OCI-LY3 (cell line): ENCODE measurements around the gene CCDC177.

Experiments used
- H2AFZ ChIP-seq: fragments of 200-600, 300-600 bp; shearing (Covaris generic); 2 replicates; pipeline ENCODE4 v1.6.0; 2014; ENCODE audit warnings: antibody characterized with exemption, low read depth, low read length
- H3K27ac ChIP-seq: fragments of 200-600, 300-600 bp; sonication (generic); 2 replicates; pipeline ENCODE4 v1.5.1; 2014; ENCODE audit warnings: mild to moderate bottlenecking, low read length, moderate library complexity, mixed read lengths
- H3K27me3 ChIP-seq: fragments of 200-600, 300-600 bp; sonication (generic); 2 replicates; pipeline ENCODE4 v1.6.1; 2014; ENCODE audit warnings: low read depth, low read length, mixed read lengths
- H3K36me3 ChIP-seq: fragments of 200-600, 300-600 bp; sonication (generic); replicated peaks from 2 replicates; pipeline ENCODE3; 2014; ENCODE audit warnings: low read depth, low read length, mixed read lengths
- H3K4me1 ChIP-seq: fragments of 300-600, 200-600 bp; sonication (generic); 2 replicates; pipeline ENCODE4 v1.6.1; 2014; ENCODE audit warnings: low read length, mixed read lengths
- H3K4me2 ChIP-seq: fragments of 200-600, 300-600 bp; sonication (generic); 2 replicates; pipeline ENCODE4 v1.6.1; 2014; ENCODE audit warnings: low read length, mixed read lengths
- H3K4me3 ChIP-seq: fragments of 300-600, 200-600 bp; sonication (generic); 2 replicates; pipeline ENCODE4 v1.5.1; 2014; ENCODE audit warnings: antibody characterized with exemption, mild to moderate bottlenecking, low read length, moderate library complexity
- H3K79me2 ChIP-seq: fragments of 300-600, 200-600 bp; shearing (Covaris generic); 2 replicates; pipeline ENCODE4 v1.6.1; 2014; ENCODE audit warnings: mild to moderate bottlenecking, low read length, mixed read lengths
- H3K9ac ChIP-seq: fragments of 300-600, 200-600 bp; shearing (Covaris generic); 2 replicates; pipeline ENCODE4 v1.6.0; 2014; ENCODE audit warnings: mild to moderate bottlenecking, low read length, moderate library complexity
- H3K9me3 ChIP-seq: fragments of 200-600, 300-600 bp; shearing (Covaris generic); 2 replicates; pipeline ENCODE4 v1.6.1; 2014; ENCODE audit warnings: low read length, mixed read lengths; ENCODE audit not compliant: insufficient read depth
- H4K20me1 ChIP-seq: fragments of 200-600, 300-600 bp; sonication (generic); 2 replicates; pipeline ENCODE4 v1.6.1; 2016; ENCODE audit warnings: low read length, mixed read lengths; ENCODE audit not compliant: insufficient read depth
- EZH2phosphoT487 ChIP-seq: fragments of 200-600 bp; shearing (Covaris generic); IDR thresholded peaks from 2 replicates; pipeline ENCODE4 v1.6.1; 2018; ENCODE audit warnings: antibody characterized with exemption, mixed run types, low read depth
- TF ChIP-seq, protein P1 (sequence below): fragments of 200-600, 300-600 bp; sonication (generic); IDR thresholded peaks from 2 replicates; pipeline ENCODE4 v1.5.1; 2014; ENCODE audit warnings: antibody characterized with exemption, low read length, low read depth

Gene CCDC177

DNA sequence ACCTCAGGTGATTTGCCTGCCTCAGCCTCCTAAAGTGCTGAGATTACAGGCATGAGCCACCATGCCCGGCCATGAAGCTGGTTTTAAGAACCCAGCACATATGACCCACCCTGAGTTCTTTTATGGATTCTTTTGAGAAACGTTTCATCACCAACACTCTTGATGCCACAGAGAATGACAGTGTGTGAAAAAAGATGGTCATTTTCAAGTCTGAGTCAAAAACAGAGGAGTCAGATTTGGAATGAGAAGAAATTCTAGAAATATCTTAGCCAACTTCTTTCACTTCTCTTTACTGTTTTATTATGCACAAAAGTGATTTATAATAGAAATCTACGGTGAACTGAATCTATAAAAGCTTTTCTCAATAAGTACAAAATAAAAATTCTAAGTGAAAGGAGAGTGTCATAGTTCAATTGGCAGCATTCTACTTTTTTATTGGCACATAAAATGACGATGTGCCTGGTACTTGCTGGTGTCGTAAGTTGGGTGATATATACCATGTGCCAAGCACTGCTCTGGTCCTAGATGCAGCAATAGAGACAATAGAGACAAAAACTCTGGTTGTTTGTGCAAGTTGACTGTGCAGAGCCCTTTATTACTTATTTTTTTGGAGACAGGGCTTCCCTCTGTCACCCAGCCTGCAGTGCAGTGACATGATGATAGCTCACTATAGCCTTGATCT is 33.9 kb downstream of the CCDC177 start:
- no peak overlapping the region for H2AFZ ChIP-seq
- H3K27ac ChIP-seq, result no peak overlapping the region
- TF ChIP-seq, protein P1, sequence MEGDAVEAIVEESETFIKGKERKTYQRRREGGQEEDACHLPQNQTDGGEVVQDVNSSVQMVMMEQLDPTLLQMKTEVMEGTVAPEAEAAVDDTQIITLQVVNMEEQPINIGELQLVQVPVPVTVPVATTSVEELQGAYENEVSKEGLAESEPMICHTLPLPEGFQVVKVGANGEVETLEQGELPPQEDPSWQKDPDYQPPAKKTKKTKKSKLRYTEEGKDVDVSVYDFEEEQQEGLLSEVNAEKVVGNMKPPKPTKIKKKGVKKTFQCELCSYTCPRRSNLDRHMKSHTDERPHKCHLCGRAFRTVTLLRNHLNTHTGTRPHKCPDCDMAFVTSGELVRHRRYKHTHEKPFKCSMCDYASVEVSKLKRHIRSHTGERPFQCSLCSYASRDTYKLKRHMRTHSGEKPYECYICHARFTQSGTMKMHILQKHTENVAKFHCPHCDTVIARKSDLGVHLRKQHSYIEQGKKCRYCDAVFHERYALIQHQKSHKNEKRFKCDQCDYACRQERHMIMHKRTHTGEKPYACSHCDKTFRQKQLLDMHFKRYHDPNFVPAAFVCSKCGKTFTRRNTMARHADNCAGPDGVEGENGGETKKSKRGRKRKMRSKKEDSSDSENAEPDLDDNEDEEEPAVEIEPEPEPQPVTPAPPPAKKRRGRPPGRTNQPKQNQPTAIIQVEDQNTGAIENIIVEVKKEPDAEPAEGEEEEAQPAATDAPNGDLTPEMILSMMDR, result no peak
- TF ChIP-seq EZH2phosphoT487, result no peak
- no peak overlapping the region for H3K9ac ChIP-seq
- no peaks in the 10 kb centered on the region for H3K9me3 ChIP-seq
- no peaks in the 10 kb centered on the region for H3K79me2 ChIP-seq
- 0 out of 2 replicates have a peak overlapping the region, but pooled peaks have one; percentile 14 for H3K4me3 ChIP-seq
- no peaks in the 10 kb centered on the region for H3K36me3 ChIP-seq
- peaks cover 32% of the 10 kb centered on the region for H3K27me3 ChIP-seq
- H4K20me1 ChIP-seq, result no peaks in the 10 kb centered on the region
- peak overlapping the region; percentile 44 for H3K4me2 ChIP-seq
- peaks cover 19% of the 10 kb centered on the region for H3K4me1 ChIP-seq

DNA sequence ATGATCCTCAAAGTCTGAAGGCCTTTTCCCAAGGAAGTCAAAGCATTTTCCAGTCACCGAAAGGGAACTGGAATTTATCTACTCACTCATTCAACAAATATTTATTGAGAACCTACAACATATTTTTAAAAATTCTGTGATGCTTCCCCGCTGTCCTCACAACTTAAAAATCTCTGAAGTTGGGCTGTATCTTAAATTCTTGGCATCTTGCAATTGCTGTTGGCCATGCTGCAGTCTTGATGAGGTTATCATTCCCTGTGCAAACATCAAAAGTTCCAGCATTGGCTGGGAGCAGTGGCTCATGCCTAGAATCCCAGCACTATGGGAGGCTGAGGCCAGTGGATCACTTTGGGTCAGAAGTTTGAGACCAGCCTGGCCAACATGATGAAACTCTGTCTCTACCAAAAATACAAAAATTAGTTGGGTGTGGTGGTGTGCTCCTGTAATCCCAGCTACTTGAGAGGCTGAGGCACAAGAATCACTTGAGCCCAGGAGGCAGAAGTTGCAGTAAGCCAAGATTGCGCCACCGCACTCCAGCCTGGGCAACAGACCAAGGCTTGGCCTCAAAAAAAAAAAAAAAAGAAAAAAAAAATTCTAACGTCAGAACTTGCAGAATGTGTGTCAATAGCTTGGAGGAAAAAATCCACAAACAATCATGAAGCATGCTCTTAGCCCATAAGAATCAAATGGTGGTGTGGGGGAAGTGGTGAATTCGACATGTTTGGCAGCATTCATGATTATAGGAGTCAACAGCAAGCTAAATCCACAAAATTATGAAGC is 34.9 kb downstream of the CCDC177 start:
- TF ChIP-seq EZH2phosphoT487, result no peak
- TF ChIP-seq, protein P1, result no peak
- Histone ChIP-seq H2AFZ (no peak overlapping the region), H3K9ac (no peak overlapping the region), H3K4me2 (peak overlapping the region; percentile 44), H3K27me3 (peaks cover 32% of the 10 kb centered on the region), H3K36me3 (no peaks in the 10 kb centered on the region), H3K27ac (no peak overlapping the region), H3K4me3 (0 out of 2 replicates have a peak overlapping the region, but pooled peaks have one; percentile 14), H3K4me1 (peaks cover 19% of the 10 kb centered on the region), H4K20me1 (no peaks in the 10 kb centered on the region), H3K9me3 (no peaks in the 10 kb centered on the region), H3K79me2 (no peaks in the 10 kb centered on the region)

GRCh38 chr14:69538766-69539165 is 35.9 kb downstream of the CCDC177 start:
- H3K9me3 ChIP-seq, result no peaks in the 10 kb centered on the region
- H3K36me3 ChIP-seq, result no peaks in the 10 kb centered on the region
- H3K4me1 ChIP-seq, result peaks cover 17% of the 10 kb centered on the region
- H4K20me1 ChIP-seq, result no peaks in the 10 kb centered on the region
- no peak overlapping the region for H3K9ac ChIP-seq
- TF ChIP-seq EZH2phosphoT487, result no peak
- TF ChIP-seq, protein P1, result no peak
- no peak overlapping the region for H3K4me3 ChIP-seq
- H3K27me3 ChIP-seq, result peaks cover 25% of the 10 kb centered on the region
- H3K4me2 ChIP-seq, result no peak overlapping the region
- no peak overlapping the region for H2AFZ ChIP-seq
- H3K79me2 ChIP-seq, result no peaks in the 10 kb centered on the region
- no peak overlapping the region for H3K27ac ChIP-seq

GRCh38 chr14:69537900-69538299 is 36.8 kb downstream of the CCDC177 start:
- no peak overlapping the region for H3K9ac ChIP-seq

More at GRCh38 chr14:69537900-69538299, 36.8 kb downstream of the CCDC177 start:
- H3K27ac ChIP-seq, result no peak overlapping the region
- H3K4me2 ChIP-seq, result no peak overlapping the region
- no peak overlapping the region for H2AFZ ChIP-seq
- no peaks in the 10 kb centered on the region for H3K36me3 ChIP-seq
- H3K27me3 ChIP-seq, result peaks cover 23% of the 10 kb centered on the region
- no peak for TF ChIP-seq EZH2phosphoT487
- TF ChIP-seq, protein P1, result no peak
- no peak overlapping the region for H3K4me3 ChIP-seq
- no peaks in the 10 kb centered on the region for H3K79me2 ChIP-seq
- no peaks in the 10 kb centered on the region for H4K20me1 ChIP-seq
- no peaks in the 10 kb centered on the region for H3K9me3 ChIP-seq
- H3K4me1 ChIP-seq, result peaks cover 13% of the 10 kb centered on the region
